DND-41 (cell line): ENCODE data around the gene BMP2K.

Source experiments
- EZH2 ChIP-seq: IDR thresholded peaks from 3 replicates; pipeline ENCODE4 v1.6.1; 2012; ENCODE audit warnings: borderline replicate concordance, low read depth, mild to moderate bottlenecking, moderate library complexity, low read length, inconsistent platforms; ENCODE audit not compliant: severe bottlenecking
- TF ChIP-seq, protein P1 (sequence below): IDR thresholded peaks from 2 replicates; pipeline ENCODE4 v1.5.1; 2012; ENCODE audit warnings: borderline replicate concordance, low read length, moderate library complexity, mild to moderate bottlenecking; ENCODE audit not compliant: poor library complexity, severe bottlenecking; ENCODE audit errors: extremely low read depth

DNA sequence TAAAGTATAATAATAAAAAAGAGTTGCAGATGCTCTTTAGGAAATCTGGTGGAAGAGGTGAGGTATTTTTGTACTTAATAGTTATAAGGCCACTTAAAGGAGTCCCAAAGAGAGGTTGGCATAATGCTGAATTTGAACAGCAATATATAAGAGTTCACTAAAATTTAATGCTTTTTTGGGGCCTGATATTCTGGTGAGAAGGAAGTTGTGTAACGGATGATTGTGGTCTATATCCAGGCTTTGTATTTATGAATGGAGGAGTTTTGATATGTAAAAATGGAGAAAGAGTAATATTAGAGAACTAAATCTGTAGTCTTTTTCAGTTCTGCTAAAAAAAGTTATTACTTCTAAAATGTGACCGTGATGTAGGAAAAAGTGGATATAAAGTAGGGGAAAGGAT, 20.4 kb downstream of the BMP2K start:
- TF ChIP-seq, protein P1, sequence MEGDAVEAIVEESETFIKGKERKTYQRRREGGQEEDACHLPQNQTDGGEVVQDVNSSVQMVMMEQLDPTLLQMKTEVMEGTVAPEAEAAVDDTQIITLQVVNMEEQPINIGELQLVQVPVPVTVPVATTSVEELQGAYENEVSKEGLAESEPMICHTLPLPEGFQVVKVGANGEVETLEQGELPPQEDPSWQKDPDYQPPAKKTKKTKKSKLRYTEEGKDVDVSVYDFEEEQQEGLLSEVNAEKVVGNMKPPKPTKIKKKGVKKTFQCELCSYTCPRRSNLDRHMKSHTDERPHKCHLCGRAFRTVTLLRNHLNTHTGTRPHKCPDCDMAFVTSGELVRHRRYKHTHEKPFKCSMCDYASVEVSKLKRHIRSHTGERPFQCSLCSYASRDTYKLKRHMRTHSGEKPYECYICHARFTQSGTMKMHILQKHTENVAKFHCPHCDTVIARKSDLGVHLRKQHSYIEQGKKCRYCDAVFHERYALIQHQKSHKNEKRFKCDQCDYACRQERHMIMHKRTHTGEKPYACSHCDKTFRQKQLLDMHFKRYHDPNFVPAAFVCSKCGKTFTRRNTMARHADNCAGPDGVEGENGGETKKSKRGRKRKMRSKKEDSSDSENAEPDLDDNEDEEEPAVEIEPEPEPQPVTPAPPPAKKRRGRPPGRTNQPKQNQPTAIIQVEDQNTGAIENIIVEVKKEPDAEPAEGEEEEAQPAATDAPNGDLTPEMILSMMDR, result no peak
- TF ChIP-seq EZH2, result no peak
